BE2C (cell line): ENCODE data around the gene SCP2D1.

ENCODE experiments used
- DNase-seq: peaks from one replicate; pipeline ENCODE4 v3.0.0-alpha.2; 2020
- H3K27me3 ChIP-seq: fragments of 250-450 bp; sonication (Bioruptor Pico); 2 replicates; pipeline ENCODE4 v1.5.1; 2020; ENCODE audit warnings: mild to moderate bottlenecking
- H3K36me3 ChIP-seq: fragments of 250-450 bp; sonication (Bioruptor Pico); 2 replicates; pipeline ENCODE4 v1.5.1; 2020; ENCODE audit warnings: mild to moderate bottlenecking
- H3K4me1 ChIP-seq: fragments of 250-450 bp; sonication (Bioruptor Pico); 2 replicates; pipeline ENCODE4 v1.5.1; 2020
- H3K4me3 ChIP-seq: 2 replicates; pipeline ENCODE4 v1.5.1; 2011; ENCODE audit warnings: low read depth, low read length
- H3K9me3 ChIP-seq: fragments of 250-450 bp; sonication (Bioruptor Pico); 2 replicates; pipeline ENCODE4 v1.5.1; 2020
- CTCF ChIP-seq: IDR thresholded peaks from 2 replicates; pipeline ENCODE4 v1.5.1; 2012; ENCODE audit warnings: mild to moderate bottlenecking, low read depth, low read length

The SCP2D1 gene

GRCh38 chr20:18831830-18832499 lies 18.4 kb downstream of the SCP2D1 start:
- Histone ChIP-seq H3K27me3 (peaks cover 15% of the 10 kb centered on the region), H3K36me3 (no peaks in the 10 kb centered on the region), H3K4me3 (no peak overlapping the region), H3K4me1 (no peaks in the 10 kb centered on the region), H3K9me3 (no peaks in the 10 kb centered on the region)
- no peak for TF ChIP-seq CTCF
- no peak for DNase-seq

- no peaks in the 10 kb centered on the region for H3K9me3 ChIP-seq
- no peak for TF ChIP-seq CTCF
- DNase-seq: no peak
- no peaks in the 10 kb centered on the region for H3K36me3 ChIP-seq
- H3K4me1 ChIP-seq: no peaks in the 10 kb centered on the region
- H3K27me3 ChIP-seq: peaks cover 15% of the 10 kb centered on the region
- H3K4me3 ChIP-seq: no peak overlapping the region
Observed at GRCh38 chr20:18832546-18833200, 19.1 kb downstream of the SCP2D1 start.

DNA sequence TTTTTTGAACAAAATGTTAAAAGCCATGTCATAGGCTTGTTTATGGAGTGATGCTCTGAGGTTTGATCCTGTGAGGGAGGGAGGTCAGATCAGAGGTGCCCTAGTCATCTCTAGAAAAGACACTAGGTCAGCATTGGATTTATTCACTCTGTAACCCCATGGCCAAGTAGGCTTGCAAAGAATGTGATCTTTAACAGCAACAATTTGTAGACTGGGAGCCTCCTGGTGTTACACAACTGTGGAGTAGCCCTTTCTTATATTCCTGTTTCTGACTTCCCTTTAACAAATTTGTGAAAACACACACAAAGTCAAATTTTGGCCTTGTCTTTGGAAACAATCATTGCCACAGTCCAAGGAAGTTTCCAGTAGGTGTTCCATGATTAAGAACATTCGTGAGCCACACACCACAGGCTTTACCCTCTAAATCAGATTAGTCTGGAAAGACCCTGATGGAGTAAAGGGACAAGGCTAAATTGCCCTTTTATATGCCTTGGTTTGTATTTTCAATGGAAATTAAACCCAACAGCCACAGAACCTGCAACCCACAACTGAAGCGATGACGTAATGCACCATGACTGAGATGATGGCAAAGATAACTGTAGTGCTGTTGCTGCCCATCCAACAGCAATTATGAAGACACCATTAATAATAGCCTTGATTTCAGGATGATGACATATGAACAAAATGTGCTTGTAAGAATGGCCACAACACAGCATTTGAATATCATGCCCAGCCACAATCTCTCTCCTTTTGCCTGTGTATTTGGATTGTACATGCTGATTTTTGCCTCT lies 22.1 kb downstream of the SCP2D1 start:
- no peaks in the 10 kb centered on the region for H3K36me3 ChIP-seq
- TF ChIP-seq CTCF: no peak
- H3K27me3 ChIP-seq: peaks cover under 1% of the 10 kb centered on the region; the same call in 1 of the 2 replicates
- no peak for DNase-seq
- H3K9me3 ChIP-seq: no peaks in the 10 kb centered on the region
- H3K4me3 ChIP-seq: no peak overlapping the region
- H3K4me1 ChIP-seq: no peaks in the 10 kb centered on the region

DNA sequence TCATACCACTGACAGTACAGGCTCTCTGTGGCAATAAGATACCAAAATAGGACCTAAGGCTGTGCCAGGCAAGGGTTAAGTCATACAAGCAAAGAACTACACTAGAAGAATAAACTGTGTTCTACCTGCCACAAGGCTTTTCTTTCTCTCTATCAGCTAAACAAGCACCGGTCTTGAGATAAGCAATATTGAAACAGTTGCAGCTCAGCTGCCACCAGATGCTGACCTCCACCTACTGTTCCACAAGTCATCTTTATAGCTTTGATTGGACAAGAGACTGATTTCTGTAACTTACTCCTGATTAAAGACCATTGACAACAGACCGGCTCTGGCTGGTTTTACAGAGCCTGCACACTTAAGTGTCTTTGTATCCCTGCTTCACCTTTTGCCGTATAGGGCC lies 24.1 kb downstream of the SCP2D1 start:
- Histone ChIP-seq H3K4me3 (no peak overlapping the region), H3K27me3 (no peaks in the 10 kb centered on the region), H3K4me1 (no peaks in the 10 kb centered on the region), H3K9me3 (no peaks in the 10 kb centered on the region), H3K36me3 (no peaks in the 10 kb centered on the region)
- DNase-seq: no peak
- no peak for TF ChIP-seq CTCF

DNA sequence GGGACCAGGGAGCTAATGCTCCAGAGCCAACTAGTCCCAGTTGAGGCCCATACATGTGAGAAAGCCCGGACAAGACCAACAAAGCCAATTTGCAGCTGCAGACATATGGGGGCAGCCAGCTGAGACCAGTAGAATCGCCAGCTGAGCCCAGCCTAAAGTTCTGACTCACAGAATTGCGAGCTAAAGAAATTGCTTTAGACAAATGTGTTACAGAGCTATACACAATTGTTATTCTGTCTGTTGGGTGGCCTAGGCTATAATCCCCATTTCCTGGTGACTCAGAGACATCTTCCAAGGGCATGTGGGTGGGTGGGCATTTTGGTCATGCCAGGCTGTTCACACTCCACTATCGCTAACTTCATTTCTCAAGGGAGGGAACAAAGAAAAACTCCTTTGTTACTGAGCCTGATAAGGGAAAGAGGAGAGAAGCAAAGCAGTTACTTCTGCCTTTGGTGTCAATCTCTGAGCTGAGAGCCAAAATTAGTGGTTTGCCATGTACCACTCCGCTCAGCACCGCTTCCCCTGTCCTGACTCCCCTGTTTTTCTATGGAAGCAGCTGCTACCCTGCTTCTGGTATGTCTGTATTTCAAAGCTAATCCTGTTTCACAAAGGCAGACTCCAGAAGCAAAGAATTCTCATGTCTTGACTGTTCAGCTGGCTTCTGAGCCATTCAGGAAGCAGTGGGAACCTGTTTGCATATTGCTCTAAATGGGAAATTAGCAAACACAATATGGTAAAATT lies 26.1 kb downstream of the SCP2D1 start:
- no peaks in the 10 kb centered on the region for H3K27me3 ChIP-seq
- H3K4me1 ChIP-seq: no peaks in the 10 kb centered on the region
- no peak overlapping the region for H3K4me3 ChIP-seq
- TF ChIP-seq CTCF: no peak
- no peak for DNase-seq
- no peaks in the 10 kb centered on the region for H3K9me3 ChIP-seq
- H3K36me3 ChIP-seq: no peaks in the 10 kb centered on the region
